AG04450 (cell line): ENCODE results near the gene PRXL2A. TPM values are rescaled to one million over a fixed set of nuclear protein-coding genes. Genes with fewer than 3 reads are reported as not detected.

ENCODE experiments used
- CTCF ChIA-PET: fragments of 300-600, 350-600 bp; formaldehyde crosslinking; extraction: SDS; loops from one replicate; lab custom pipeline; 2022; ENCODE audit warnings: antibody characterized with exemption, inconsistent platforms; lab: Charles Lee
- POLR2A ChIA-PET: fragments of 350-600 bp; formaldehyde crosslinking; extraction: SDS; loops from one replicate; lab custom pipeline; 2021; ENCODE audit warnings: antibody characterized with exemption, inconsistent platforms; lab: Yijun Ruan, JAX
- DNase-seq: peaks from one replicate; pipeline ENCODE4 v3.0.0-alpha.2; 2011; ENCODE audit warnings: low read depth, low spot score
- H3K27ac ChIP-seq: one replicate; pipeline ENCODE4 v1.5.1; 2012; ENCODE audit warnings: low read depth, low read length, control low read depth
- H3K27me3 ChIP-seq: one replicate; pipeline ENCODE4 v1.6.0; 2012; ENCODE audit warnings: low read length; ENCODE audit not compliant: control insufficient read depth, insufficient read depth
- H3K4me3 ChIP-seq: 2 replicates; pipeline ENCODE4 v1.5.1; 2011; ENCODE audit warnings: mild to moderate bottlenecking, low read depth, low read length, control low read depth
- H3K9me3 ChIP-seq: 2 replicates; pipeline ENCODE4 v1.5.1; 2012; ENCODE audit warnings: low read length; ENCODE audit not compliant: control insufficient read depth, insufficient read depth
- CTCF ChIP-seq: IDR thresholded peaks from 2 replicates; pipeline ENCODE4 v1.5.1; 2011; ENCODE audit warnings: low read depth, low read length, control low read depth, inconsistent platforms
- polyA plus RNA-seq: library from polyadenylated mRNA; depleted of rRNA; stranded (reverse); fragments of >200 nt; gene quantifications from 2 replicates; pipeline ENCODE4 v1.2.3, GENCODE V29; 2011

PRXL2A gene
- polyA plus RNA-seq, 1 experiment = 5.2 TPM

DNA sequence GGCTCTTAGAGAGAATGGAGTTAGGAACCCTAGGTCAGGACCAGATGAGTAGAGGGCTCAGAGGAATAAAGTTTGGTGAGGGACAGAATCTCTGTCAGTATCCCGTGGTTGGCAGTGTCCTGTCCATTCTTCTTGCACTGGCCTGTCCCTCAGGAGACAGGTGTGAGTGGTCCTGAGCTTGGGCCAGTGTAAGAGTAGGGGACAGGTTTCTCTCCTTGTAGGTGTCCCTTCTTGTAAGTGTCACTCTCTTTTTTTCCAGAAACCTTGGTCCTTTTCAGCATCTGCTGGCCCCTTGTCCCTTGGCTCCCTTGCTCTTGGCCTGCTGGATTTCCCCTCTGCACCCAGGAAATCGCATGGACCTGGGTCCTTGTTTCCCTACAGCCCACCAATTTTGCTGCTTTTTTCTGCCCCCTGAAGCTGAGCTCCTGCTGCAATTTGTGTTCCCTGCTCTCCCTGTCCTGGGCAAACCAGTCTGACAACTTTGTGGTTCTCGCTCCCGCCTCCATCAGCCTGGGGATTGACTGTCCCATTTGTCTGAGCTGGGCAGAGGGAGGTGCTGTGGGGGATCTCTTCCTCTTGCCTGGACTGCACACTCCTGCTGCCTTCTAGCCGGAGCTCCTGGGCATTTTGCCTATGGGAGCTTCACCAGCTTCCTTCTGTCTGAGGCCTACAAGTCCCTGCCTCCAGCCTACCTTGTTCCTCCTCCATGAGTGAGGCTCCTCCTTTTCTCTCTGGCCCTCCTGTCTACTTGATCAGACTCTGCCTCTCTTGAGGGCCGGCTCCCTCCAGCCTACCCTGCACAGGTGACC lies 52.3 kb downstream of the PRXL2A start:
- ChIA-PET POLR2A (no interaction called here), CTCF (interaction anchor here (0.9 to 8.7 kb wide), 4 partner anchors 9 to 202 kb away, joined by 3 to 90 read pairs (median 4); no protein-coding TSS in a partner anchor)
- H3K4me3 ChIP-seq = no peak overlapping the region
- H3K27me3 ChIP-seq = no peaks in the 10 kb centered on the region
- DNase-seq = no peak
- TF ChIP-seq CTCF = no peak
- H3K9me3 ChIP-seq = no peaks in the 10 kb centered on the region
- H3K27ac ChIP-seq = peak overlapping the region; percentile 65

DNA sequence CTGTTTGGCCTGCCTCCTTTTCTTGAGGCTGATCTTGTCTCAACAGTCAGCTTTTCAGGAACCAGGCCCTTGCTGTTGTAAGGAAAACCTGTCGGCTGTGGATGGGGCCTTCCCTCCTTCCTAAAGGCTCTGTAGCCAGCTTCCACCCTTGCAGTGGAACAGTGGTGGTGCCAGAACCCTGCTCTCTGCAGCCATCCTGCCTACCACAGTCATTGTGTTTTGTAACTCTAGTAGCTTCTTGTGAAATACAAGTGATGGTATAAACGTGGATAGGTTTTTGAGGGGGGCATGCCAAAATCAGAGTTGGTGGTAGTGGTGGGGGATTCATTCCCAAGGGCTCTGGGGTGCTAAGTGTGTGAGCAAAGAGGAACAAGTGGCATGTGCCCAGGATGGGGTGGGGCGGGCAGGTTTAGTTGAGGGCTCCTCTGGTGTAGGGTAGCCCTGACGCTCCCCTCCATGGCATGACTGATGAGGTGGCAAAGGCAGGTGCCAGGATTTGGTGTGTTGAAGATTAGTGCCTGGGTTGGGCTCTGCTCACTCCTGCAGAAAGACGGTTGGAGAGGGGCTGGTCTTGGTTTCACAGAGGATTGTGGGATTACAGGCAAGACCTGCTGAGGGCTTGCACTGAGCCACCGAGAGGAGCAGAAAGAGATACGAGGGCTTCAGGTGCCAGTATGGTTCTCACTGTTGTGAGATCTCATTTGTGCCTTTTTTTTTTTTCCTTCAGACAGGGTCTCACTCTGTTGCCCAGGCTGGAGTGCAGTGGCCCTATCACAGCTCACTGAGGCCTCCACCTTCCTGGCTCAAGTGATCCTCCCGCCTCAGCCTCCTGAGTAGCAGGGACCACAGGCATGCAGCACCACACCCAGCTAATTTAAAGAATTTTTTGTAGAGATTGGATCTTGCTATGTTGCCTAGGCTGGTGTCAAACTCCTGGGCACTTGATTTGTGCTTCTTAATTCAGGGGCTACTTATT lies 53.1 kb downstream of the PRXL2A start:
- DNase-seq = no peak
- POLR2A ChIA-PET = interaction anchor here (1.1 kb wide), 1 partner anchor 48 kb away, joined by 3 read pairs; no protein-coding TSS in a partner anchor
- H3K4me3 ChIP-seq = no peak overlapping the region
- H3K27ac ChIP-seq = peak overlapping the region; percentile 65
- no peaks in the 10 kb centered on the region for H3K27me3 ChIP-seq
- no peak for TF ChIP-seq CTCF
- H3K9me3 ChIP-seq = no peaks in the 10 kb centered on the region
- CTCF ChIA-PET = interaction anchor here (0.5 to 8.7 kb wide), 6 partner anchors 10 to 201 kb away, joined by 3 to 90 read pairs (median 4); no protein-coding TSS in a partner anchor

DNA sequence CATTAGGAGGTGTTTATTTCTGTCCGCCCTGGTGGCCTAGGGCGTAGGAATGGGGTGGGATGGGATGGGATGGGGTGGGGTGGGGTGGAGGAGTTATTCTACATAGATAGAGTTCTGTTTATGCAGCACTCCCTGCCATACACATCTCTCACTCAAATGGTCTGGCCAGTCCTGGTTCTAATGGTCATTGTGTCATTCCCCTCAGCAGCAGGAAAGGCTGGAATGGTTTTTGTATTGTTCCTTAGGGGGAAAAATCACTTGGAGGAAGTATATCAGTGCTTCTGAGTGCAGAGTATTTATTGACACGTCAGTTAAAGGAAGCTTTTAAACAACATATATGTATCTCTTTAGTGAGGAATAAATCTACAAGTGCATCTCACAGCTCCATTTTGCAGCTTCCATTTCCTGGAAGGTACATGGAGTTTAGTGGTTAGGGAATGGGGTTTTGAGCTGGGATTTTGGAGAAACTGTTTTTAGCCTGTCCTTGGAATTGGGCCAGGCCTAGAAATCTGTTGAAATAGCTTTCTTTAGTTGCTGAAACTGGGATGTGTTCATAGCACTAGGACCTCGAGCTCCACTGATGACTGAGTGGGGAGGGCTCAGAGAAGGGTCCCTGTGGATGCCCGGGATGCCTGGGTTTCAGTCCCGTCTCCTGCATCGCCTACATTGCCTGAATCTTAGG lies 54.1 kb downstream of the PRXL2A start:
- peak overlapping the region; percentile 69 for H3K27ac ChIP-seq
- DNase-seq = no peak
- no peaks in the 10 kb centered on the region for H3K9me3 ChIP-seq
- CTCF ChIA-PET = interaction anchor here (0.5 to 8.7 kb wide), 4 partner anchors 13 to 43 kb away, joined by 3 to 90 read pairs (median 4); no protein-coding TSS in a partner anchor
- POLR2A ChIA-PET = interaction anchor here (0.6 to 1.4 kb wide), 4 partner anchors 9 to 1182 kb away, joined by 3 to 6 read pairs (median 4); no protein-coding TSS in a partner anchor
- no peak for TF ChIP-seq CTCF
- H3K4me3 ChIP-seq = peak overlapping the region; percentile 20
- no peaks in the 10 kb centered on the region for H3K27me3 ChIP-seq

- Histone ChIP-seq H3K27me3 (no peaks in the 10 kb centered on the region), H3K27ac (peak overlapping the region; percentile 69), H3K4me3 (peak overlapping the region; percentile 20), H3K9me3 (no peaks in the 10 kb centered on the region)
- no peak for DNase-seq
- ChIA-PET POLR2A (interaction anchor here (0.8 to 1.4 kb wide), 3 partner anchors 8 to 46 kb away, joined by 3 to 6 read pairs (median 3); no protein-coding TSS in a partner anchor), CTCF (interaction anchor here (0.6 to 8.7 kb wide), 6 partner anchors 11 to 1063 kb away, joined by 3 to 90 read pairs (median 3); no protein-coding TSS in a partner anchor)
- TF ChIP-seq CTCF = no peak
Observed at GRCh38 chr10:80462981-80463741, 54.8 kb downstream of the PRXL2A start.
